Epithelial cell of proximal tubule (primary cell): Measurements from ENCODE around the gene SPOP. TPM values are rescaled to one million over a fixed set of nuclear protein-coding genes. Genes with fewer than 3 reads are reported as not detected.
"Not testable (repeated sequence)": the region's sequence is repeated elsewhere in the genome, so short reads cannot be mapped to it uniquely, and the experiment has no call there.

Experiments used
- DNase-seq: peaks from one replicate; pipeline ENCODE4 v3.0.0-alpha.2; 2011; ENCODE audit warnings: low read depth
- H3K4me3 ChIP-seq: 2 replicates; pipeline ENCODE4 v1.5.1; 2011; ENCODE audit warnings: low read depth, mild to moderate bottlenecking, low read length
- total RNA-seq: library from RNA; depleted of rRNA; stranded (reverse); fragments of >200 nt; gene quantifications from 2 replicates; pipeline ENCODE4 v1.2.3, GENCODE V29; 2015
- TF ChIP-seq, protein P1 (sequence below): conservative IDR thresholded peaks from 2 replicates; pipeline ENCODE4 v1.5.1; 2012; ENCODE audit warnings: low read depth, mild to moderate bottlenecking, low read length

Gene SPOP
- total RNA-seq, 1 donor from 2014 or later = 26.2 TPM

DNA sequence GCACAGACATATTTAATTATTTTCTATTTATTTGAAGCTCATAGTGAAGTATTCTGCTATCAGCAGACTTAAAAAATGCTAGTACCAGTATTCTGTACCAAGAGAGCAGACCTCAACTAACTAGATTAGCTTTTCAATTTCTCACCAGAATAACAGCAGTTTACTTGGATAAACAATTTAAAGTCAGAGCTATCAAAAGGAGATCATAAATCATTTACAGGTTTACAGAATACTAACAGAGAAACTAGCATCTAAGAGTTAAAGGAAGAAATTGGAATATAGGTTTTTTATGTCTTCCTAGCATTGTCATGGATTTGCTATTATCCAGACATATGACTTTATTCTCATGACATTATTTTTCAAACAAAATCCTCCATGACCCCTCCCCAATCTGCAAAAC lies 3.4 kb downstream of the SPOP start:
- no peak for DNase-seq
- TF ChIP-seq, protein P1, sequence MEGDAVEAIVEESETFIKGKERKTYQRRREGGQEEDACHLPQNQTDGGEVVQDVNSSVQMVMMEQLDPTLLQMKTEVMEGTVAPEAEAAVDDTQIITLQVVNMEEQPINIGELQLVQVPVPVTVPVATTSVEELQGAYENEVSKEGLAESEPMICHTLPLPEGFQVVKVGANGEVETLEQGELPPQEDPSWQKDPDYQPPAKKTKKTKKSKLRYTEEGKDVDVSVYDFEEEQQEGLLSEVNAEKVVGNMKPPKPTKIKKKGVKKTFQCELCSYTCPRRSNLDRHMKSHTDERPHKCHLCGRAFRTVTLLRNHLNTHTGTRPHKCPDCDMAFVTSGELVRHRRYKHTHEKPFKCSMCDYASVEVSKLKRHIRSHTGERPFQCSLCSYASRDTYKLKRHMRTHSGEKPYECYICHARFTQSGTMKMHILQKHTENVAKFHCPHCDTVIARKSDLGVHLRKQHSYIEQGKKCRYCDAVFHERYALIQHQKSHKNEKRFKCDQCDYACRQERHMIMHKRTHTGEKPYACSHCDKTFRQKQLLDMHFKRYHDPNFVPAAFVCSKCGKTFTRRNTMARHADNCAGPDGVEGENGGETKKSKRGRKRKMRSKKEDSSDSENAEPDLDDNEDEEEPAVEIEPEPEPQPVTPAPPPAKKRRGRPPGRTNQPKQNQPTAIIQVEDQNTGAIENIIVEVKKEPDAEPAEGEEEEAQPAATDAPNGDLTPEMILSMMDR = no peak

DNA sequence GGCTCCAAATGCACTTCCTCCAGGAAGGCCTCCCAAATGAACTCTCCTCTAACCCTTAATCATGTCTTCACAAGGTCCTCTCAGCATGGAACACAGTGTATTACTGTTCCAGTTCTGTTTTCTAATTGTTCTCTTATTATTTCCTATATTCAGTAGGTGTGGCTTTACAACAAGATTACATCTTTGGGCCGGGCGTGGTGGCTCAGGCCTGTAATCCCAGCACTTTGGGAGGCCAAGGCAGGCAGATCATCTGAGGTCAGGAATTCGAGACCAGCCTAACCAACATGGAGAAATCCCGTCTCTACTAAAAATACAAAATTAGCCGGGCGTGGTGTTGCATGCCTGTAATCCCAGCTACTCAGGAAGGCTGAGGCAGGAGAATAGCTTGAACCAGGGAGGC lies 4.2 kb downstream of the SPOP start:
- not testable (repeated sequence) for H3K4me3 ChIP-seq, DNase-seq

More for the DNA sequence above, 3.4 kb downstream of the SPOP start:
- H3K4me3 ChIP-seq = no peak overlapping the region

DNA sequence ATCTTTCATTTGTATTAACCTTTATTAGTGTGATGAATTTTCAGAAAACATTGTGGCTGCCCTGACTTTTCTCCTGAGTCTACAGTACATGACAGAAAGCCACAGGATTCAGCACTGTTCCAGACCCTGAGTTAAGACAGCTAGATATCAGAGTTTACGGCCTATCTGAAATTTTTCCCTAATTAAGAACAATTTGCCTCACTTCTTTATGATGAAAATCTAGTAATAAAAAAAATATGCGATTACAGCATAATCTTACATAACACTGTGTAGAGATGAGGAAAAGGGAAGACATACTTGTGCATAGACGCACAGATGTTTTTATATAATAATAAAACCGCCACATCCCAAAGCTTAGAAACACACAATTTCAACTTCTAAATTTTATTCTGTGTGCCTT lies 7.3 kb downstream of the SPOP start:
- no peak for DNase-seq

DNA sequence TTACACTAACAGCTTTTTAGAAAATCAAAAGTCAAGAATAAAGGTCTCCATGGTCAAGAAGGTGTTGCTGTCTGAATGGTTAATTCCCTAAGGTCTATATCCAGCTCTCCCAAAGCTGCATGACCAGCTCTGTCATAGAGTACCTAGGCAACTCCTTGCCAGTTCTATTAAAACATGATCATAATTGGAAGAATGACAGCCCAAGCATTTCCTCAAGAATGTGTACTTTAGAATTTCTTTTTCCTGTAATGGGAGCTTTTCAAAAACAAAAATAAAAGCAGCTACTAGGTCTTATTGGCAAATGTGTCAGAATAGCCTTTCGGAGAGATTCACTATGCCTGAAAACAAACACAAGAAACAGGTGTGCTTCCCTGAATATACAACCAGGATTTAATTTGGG lies 7.9 kb downstream of the SPOP start:
- no peak for DNase-seq
- H3K4me3 ChIP-seq = no peak overlapping the region
- TF ChIP-seq, protein P1 = no peak

More for the DNA sequence above, 7.3 kb downstream of the SPOP start:
- TF ChIP-seq, protein P1 = no peak
- H3K4me3 ChIP-seq = no peak overlapping the region

DNA sequence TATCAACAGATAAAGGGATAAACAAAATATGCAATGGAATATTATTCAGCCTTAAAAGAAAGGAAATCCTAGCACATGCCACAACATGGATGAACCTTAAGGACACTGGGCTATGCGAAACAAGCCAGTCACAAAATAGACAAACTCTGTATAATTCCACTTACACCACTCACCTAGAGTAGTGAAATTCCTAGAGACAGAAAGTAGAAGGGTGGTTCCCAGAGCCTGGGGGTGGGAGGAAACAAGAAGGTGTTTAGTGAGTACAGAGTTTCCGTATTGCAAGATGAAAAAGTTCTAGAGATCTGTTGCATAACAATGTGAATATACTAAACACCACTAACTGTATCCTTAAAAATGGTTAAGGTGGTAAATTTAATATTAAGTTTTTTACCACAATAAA lies 10.0 kb downstream of the SPOP start:
- H3K4me3 ChIP-seq = no peak overlapping the region
- TF ChIP-seq, protein P1 = no peak
- DNase-seq = no peak

DNA sequence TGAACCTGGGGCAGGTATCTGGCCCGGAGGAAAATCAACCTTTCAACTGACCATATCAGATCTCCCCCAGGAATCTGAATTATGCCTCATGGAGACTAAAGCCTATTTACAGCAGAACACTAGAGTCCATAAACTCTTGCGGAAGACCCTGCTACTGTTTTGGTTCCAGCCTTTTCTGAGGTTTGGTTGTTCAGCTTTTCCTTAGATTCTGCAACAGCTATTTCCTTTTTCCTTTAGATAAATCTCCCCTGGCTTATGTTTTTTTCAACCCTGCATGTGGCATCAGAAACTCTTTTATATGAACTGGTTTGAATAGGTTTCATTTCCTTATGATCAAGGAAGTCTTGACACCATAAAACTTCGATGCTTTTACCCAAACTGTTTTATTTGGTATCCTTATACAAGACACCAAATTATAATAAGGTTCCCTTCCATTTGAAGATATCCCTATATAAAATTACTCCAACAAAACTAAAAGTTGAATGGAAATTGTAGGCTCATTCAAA lies 13.1 kb downstream of the SPOP start:
- TF ChIP-seq, protein P1 = no peak
- DNase-seq = no peak
- no peak overlapping the region for H3K4me3 ChIP-seq

DNA sequence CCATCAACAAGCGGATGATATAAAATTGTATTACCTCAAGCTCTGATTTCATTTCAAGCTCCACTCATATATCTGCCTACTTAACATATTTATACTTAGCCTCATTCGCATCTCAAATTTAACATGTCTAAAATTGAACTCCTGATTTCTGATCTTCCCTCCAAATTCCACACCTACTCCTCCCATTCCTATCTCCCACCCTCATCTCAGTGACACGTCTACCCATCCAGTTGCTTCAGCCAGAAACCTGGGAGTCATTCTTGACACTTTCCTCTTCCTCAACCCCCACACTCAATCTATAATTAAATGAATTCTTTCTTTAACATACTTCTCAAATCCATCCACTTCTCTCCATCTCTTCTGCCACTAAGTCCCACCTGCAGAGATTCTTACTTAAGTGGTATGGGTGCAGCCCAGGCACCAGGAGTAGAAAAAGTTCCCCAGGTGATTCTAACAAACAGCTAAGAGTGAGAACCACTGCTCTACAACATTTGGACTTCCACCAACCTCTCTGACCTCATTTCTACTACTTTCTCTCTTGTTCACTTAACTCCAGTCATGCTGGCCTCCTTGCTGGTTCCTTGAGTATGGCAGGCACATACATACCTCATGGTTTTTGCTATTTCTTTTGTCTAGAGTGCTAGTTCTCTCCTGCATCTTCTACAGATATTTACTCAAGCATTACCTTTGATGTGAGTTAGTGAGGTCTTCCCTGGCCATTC lies 18.1 kb downstream of the SPOP start:
- no peak overlapping the region for H3K4me3 ChIP-seq
- no peak for DNase-seq
- TF ChIP-seq, protein P1 = no peak
